Globus pallidus (tissue), 1 donor: ENCODE data around the gene GALK2.
A peak's percentile ranks its signal among the peaks of the same experiment; 100 is the strongest.

Experiments
- DNase-seq: peaks from one replicate; pipeline ENCODE4 v3.0.0-alpha.2; 2015; ENCODE audit warnings: low spot score

Gene GALK2

DNA sequence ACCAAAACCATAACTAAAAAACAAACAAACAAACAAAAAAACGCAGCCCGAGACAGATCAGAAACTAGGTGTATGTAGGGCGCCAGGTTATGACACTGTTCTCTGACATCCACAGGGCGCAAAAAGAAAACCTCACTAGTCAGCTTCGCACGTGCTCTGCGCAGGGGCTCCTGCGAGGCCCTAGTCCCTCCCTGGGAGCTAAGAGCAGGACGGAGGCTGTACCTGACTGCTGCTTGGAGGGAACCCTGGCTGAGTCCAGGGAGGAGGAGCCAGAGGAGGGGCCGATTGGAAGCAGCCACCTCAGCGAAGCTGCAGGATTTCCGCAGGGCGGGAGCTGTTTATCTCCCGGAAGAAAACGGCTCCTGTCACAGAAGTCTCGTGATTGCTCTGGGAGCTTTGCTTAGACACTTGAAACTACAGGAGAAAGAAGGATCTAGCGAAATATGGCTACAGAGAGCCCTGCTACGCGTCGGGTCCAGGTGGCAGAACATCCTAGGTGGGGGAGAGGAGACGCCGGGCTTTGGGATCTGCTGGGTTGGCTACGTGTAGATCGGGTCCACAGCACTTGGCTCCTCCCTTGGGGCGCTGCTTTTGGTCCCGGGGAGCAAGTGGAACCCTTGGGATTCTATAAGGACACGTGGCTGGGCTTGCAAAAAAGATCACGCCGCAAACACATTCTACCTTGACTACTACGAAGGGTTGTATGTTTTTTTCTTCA, at the start of gene GALK2:
Gene GALK2, plus strand, starts transcription at position 368 of the 718 bp plus-strand sequence. Its CDS starts 76 bp downstream, at position 444.
- DNase-seq: peak; percentile 84

DNA sequence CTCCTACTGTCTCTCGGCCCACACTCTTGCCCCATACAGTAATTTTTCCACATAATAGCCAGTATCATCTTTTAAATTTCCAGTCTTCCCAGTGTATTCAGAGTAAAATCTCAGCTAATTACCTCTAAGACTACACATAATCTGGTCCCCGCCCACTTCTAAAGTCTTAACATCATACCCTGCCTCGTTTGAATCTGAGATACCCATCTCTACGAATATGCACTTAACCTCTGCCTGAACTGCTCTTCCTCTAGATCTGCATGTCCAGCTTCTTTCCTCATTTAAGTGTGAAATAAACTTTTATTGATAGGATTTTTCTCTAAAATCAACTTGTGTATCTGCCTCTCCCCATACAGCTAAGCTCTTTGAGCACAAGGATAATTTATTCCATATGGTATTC, 49.2 kb upstream of the GALK2 start:
- DNase-seq: no peak

DNA sequence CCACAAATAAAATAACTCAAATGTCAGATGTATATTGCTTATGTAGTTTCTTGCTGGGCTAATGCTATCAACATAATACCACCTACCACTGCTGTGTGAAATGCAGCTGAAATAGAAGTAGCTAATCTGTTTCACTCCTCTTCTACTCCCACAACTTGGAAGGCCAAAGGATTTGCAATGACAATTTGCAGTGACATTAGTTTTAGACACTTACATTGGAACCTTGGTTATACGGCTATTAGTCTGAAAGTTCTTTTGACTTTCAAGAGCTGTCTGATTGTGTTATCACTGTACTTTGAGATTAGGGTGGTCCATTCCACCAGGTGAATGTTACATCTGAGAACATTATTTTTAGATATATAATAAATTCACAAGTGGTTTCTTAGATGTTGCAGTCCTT, 48.1 kb upstream of the GALK2 start:
- DNase-seq: no peak

DNA sequence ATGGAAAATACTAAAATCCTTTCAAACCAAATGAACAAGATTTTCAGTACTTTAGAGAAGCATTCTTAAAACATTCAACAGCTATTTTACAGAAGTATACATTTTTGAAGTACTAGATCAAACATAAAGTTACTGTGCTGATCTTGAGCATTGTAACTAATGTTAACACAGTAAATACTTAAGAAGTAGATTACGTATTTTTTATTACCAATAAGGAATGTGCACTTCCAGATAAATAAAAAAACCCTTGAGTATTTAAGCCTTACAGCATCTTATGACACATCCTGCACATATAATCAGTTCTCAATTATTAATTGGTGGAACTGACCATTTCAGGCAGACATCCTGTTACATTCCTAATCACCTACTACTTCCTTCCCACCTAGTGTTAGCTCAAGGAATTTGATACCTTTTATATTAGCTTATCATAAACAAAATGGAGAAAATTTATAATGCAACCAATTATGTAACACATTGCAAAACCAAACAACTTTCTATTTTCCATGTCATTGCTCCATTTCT, 47.4 kb upstream of the GALK2 start:
- DNase-seq: no peak

DNA sequence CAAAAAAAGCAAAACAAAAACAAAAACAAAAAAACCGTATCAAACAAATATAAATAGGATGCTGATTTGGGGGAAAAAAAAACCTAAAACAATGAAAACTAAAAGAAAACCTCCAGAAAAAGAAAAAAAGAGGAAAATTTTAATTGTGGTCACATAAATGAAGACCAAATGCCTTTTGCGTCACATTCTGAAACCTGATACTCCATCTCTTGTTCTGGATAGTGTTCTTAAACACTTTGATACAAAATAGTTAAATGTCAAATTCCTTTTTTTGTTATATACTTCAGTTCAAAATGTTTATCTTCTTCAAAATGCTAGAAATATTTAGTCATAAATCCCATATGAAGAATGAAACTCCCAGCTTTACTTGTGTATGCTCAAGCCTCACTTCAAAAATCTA, 45.7 kb upstream of the GALK2 start:
- DNase-seq: no peak

DNA sequence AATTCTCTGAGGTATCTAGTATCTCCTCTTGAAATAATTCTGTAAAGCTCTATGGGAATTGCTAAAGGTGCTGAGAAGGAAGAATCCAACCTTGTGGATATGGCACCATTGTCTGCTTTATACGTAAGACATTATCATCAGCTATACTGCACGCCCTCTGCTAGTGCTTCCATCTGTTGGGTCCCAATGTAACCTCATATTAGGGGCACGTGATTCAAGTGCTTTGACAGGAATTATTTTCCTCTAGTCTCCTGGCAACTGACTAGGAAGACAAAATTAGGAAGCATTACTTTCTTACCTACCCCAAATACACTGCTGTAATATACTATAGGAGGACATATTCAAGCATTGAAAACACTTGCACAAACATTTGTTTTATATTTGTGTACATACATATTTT, 38.6 kb upstream of the GALK2 start:
- no peak for DNase-seq

DNA sequence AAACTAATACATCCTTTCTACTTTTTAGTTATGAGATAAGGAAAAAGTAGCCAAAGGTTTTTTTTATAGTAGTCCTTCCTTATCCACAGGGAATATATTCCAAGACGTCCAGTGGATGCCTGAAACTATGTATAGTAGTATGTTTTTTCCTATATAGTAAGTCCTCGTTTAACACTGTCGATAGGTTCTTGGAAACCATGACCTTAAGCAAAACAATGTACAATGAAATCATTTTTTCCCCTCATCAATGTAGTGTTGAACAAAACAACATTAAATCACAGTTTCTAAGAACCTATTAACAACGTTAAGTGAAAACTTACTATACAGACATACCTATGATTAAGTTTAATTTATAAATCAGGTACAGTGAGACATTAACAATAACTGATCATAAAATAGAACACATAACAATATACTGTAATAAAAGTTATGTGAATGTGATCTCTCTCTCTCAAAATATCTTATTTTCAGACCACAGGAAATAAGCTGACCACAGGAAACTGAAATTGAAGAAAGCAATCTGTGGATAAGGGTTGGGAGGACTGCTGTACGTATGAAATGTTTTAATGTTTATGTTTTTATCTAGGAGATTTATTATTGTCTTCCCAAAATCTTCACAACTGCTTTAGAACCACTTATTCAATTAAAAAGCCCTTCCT, 35.2 kb upstream of the GALK2 start:
- no peak for DNase-seq

DNA sequence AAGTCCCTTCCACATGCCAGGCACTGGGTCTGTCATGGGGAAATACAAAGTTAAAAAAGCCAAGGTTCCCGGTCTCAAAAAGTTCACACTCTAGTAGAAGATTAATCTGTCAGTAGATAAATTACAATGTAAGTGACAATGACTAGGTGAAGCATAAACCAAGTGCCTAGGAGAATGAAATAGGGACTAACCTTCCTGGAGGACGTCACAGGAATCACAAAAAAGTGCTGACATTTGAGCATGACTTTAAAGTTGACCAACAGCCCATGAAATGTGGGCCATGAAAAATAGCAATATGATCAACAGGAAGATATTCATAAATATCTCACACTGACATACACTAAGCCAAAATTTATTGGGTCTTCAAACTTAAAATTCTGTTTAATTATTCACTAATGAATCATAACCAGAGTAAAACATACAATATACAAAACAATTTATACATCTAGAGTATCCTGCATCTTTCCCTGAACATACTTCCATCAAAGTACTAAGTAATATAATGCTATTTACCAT, 34.6 kb upstream of the GALK2 start:
- DNase-seq: no peak

DNA sequence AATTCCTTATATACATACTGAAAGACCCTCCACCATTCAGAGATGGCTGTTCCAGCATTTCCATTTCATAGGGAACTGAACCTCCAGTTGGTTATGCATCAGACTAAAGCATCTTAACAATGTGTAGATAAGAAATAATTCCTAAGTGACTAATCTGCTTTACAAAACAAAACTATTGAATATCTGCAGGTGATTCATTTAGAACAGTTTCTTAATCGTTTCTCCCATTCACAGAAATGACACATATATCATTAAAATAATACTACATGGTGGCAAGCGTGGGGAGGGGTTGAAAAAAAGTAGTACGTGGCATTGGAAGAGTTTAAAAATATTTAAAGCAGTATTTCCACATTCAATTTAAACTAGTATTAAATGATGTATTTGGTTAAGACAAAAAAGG, 34.1 kb upstream of the GALK2 start:
- no peak for DNase-seq

DNA sequence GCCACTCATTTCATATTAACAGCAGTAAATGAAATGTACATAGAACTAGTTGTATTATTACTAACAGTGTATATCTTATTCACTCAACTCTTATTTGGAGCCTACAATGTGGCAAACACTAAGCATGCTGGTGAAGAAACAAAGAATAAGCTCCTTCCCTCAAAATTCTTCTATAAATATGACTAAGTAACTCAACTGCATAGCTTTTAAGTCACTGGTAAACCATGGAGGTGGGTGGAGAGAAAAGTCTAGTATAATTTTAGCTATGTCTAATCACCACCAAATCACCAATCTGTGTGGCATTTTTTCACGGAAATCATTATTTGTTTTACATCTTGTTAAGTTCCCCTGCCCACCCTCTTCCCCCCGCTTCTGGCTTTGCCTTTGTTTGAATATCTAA, 32.2 kb upstream of the GALK2 start:
- DNase-seq: no peak

DNA sequence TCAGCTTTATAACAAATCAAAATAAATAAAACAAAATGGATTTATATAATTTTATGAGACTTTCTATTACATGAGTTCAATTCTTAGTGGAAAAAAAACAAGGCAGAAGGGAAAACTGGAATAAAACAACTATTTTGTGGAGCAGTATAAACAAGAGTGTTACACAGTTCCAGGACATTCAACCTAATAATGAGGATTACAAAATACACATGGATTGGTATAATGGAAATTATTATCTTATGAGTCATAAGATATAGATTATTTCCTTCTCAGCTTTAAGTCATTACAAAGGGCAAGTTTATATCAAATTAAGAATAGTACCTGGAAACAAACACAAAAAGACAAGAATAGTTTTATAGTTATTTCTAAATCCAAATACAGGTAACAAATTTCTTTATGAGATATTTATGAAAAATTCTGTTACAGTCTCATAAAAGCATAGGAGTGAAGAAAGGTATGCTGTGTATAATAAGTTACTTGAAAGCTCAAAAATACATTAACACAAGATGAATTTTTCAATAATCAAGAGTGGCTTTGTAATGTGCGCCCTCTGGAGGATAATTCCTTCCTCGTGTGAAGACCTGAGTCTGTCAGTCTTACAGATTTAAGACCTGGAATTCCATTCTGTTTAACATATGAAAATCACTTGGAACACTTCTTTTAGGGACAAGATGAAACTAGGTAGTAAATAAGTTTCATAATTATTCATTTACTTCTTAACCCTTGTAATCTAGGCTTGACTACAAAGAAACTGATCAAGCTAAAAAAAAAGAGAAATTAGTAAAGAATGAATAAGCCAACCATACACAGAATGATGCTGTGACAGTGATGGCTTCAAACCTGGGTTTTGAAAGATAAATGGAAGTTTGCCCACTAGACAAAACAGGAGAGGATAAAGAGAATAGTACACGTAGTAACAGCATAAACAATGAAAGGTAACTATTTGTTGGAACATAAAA, 24.1 kb upstream of the GALK2 start:
- DNase-seq: peak; percentile 80

DNA sequence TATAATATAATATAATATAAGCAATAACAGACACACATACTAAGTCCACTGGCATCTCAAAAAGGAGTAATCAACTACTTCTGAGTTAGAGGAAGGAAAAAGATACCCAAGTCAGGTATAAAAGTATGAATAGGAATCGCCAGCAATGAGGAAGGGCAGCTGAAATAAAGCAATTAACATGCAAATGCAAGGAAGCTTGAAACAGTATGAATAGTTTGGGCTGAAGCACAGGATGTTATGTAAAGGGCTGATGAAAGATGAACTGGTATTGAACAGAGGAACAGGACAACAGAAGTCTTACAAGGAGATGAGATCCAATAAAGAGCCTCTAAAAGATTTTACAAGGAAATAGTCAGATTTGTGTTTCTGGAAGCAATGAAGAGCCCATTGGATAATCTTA, 21.7 kb upstream of the GALK2 start:
- no peak for DNase-seq

DNA sequence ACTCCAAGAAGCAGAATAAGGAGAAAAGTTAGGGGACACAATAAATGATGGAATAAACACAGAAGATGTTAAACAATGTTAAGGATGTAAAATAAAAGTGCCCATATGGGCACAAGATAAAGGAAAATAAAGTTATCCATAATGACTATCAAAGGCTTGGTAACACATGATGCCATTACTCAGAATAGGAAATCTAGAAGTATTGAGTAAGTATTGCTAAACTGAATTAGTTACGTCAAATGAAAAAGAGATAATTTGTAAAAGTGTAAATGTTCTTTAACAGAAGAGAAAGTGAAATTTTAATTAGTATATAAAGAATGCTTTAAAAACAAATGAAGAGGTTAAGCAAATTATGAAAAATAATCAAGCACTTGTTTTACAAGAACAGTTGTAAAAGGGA, 21.3 kb upstream of the GALK2 start:
- no peak for DNase-seq

DNA sequence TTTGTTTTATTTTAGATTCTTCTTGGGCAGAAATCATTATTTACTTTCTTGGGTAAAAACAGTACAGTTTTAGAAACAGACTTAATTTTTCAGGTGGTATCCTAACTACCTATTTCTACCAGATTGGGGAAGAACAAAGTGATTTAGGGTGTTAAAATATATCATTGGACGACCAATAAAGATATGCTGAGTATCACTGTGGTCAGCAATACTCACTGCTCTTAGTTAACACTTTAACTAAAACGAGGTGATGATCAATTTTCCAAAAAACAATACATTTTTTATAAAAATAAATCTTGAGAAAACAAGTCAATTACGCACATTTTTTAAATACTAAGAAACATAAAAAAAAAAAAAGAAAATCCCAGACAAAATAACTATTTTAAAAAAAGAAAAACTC, 18.2 kb upstream of the GALK2 start:
- DNase-seq: no peak

DNA sequence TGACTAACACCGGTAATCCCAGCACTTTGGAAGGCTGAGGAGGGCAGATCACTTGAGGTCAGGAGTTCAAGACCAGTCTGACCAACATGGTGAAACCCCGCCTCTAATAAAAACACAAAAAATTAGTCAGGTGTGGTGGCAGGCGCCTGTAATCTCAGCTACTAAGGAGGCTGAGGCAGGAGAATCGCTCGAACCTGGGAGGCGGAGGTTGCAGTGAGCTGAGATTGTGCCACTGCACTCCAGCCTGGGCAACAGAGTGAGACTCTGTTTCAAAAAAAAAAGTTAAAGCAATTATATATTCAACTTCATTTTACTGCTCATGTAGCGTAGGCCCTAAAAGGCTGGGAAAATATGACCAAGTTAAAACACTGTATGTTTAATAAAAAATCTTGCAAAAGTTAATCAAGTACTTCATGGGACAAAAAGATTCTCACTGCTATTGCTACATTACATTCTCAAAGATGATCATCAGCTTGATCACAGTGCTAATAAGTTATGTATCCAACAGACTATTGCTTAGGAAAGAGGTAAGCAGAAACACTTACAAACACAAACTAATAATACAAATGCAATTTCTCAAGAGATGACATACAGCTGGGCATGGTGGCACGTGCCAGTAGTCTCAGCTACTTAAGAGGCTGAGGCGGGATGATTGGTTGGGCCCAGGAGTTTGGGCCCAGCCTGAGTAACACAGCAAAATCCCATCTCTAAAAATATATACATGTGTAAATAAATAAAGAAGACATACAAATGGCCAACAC, 17.3 kb upstream of the GALK2 start:
- DNase-seq: no peak

DNA sequence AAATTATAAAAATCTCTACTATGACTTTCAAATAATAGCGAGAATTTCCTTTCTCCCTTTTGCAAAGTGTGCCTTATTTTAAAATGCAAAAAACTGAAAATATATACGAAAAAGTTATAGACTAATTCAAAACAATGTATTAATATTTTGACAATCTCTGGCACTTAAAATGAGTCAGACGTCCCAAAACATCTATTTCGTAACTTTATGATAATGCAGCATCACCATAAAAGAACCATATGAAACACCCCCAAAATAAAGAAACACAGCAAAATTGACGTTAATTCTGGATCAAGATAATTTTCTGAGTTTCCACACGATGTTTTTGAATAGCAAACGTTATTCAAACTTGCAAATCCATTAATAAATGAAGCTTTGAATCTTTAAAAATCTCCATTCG, 15.7 kb upstream of the GALK2 start:
- DNase-seq: no peak

DNA sequence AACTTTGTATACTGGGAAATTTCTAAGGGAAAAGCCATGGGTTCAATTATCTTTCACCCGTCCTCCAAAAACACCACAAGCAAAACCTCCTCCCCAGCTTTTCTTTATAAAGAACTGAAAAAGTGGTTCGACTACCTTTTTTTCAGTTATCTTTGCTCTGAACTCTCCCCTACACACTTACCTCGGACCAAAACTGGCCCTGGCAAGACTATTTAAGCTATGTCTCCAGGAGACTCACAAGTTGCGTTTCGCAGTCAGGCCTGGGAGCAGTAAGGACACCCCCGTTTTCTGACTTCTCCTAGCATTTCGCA, 15.3 kb upstream of the GALK2 start:
- no peak for DNase-seq

DNA sequence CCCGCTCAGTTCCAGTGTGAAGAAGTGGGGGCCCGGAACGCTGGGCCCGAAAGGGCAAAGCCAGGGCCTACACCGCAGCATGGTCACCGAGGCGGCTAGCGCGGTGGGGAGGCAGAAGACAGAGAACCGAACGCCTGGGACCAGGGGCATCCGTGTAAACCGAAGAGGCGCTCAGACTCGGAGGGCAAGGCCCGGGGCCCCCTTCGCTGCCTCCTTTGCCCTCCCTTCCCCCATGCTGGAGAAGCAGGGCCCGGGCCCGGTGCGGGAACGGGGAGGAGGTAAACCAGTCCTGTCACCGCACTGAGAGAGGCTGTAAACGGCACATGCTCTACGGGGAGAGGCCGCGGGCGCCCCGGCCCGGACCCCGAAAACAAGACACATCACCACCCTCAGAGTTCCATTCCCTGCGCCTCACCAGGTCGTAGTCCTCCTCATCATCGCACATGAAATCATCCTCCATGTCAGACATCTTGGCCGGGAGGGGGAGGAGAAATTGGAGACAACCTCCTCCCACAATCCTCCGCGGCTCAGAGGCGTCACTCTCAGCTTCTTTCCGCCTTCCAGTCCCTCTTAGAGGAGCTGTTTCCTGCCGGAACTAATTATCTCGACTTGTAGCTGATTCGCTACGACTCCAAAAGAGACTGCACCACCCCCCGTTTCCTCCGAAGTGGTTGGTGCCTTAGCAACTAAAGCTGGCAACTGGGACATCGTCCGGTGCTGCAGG, 14.8 kb upstream of the GALK2 start, which contains the start of gene COPS2:
Gene COPS2, minus strand, starts transcription at position 490 of the 724 bp plus-strand sequence. Its CDS starts 21 bp downstream, at position 469.
- peak; percentile 99 for DNase-seq

DNA sequence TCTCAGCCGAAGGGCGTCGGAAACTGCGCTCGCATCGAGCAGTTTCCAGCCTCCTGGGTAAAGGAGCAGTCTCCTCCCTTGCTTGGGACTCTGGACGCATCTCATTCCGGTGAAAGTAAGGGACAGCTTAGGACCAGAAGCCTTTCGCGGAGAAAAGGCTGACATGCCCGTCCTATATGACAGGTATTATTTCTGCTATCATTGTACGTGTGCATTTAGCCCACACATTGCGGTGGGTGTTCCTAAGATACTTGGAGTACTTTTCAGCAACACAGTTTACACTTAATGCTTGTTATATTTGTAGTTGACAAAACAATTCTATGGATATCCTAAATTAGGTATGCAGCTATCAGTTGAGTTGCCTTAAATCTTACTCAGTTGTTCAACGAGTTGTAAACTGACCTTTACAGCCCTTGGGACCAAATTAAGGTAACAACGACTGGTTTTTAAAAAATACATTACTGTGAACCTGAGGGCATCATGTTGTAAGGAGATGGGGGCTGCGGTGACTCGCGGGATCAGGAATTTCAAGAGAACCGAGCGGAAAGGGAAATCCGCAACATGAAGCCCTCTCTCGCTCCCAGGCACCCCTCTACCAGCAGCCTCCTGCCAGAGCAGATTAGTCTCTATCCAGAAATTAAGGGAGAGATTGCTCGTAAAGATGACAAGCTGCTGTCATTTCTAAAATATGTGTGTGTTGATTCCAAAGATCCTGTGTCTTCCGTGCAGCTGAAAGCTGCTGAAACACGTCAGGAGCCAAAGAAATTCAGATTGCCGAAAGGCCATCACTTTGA, 14.0 kb upstream of the GALK2 start:
- DNase-seq: no peak

DNA sequence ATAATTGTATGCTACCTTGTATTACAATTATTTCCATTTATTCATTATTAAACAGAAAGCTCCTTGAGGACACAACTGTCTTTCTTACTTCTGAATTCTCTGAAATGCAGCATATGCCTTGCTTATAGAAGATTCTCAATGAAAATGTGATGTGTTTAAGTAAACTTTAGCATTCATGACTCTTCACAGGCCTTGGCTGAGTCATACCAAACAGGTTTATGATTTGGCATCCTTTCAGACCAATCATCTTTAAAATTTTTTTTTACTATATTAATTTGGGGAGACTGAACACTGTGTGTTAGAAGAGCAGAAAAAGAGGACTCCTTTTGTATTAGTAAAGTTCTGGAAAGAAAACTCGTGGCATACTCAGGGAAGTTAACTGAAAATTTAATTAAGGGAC, 6.4 kb upstream of the GALK2 start:
- DNase-seq: no peak
